Upper lobe of left lung (tissue), 6 donors: ENCODE measurements around the gene IL10RB. TPM values are rescaled to one million over a fixed set of nuclear protein-coding genes. Genes with fewer than 3 reads are reported as not detected.

Experiments used
- ATAC-seq, 2 donors: fragments of 200-7000 bp; cut with Tn5 transposase; one replicate each; pipeline ENCODE4 v1.9.1; 2022; ENCODE audit warnings: mild to moderate bottlenecking in 2 of 2, moderate library complexity in 2 of 2; ENCODE audit not compliant: low FRiP score in 2 of 2
- DNase-seq, 2 donors: peaks; one replicate each; pipeline ENCODE4 v3.0.0-alpha.2; 2019 to 2020
- H3K27ac ChIP-seq, 4 donors: fragments of 200-600 bp; sonication (generic); one replicate each; pipeline ENCODE4 v1.5.1; 2016 to 2019
- H3K27me3 ChIP-seq, 4 donors: fragments of 200-600 bp; sonication (generic); one replicate each; pipeline ENCODE4 v1.5.1; 2017 to 2019
- H3K36me3 ChIP-seq, 4 donors: fragments of 200-600 bp; sonication (generic); one replicate each; pipeline ENCODE4 v1.5.1; 2016 to 2019
- H3K4me1 ChIP-seq, 4 donors: fragments of 200-600 bp; sonication (generic); one replicate each; pipeline ENCODE4 v1.5.1; 2018 to 2019
- H3K4me3 ChIP-seq, 4 donors: fragments of 200-600 bp; sonication (generic); one replicate each; pipeline ENCODE4 v1.5.1; 2017 to 2019; ENCODE audit warnings: mild to moderate bottlenecking in 2 of 4, moderate library complexity in 1 of 4
- H3K9me3 ChIP-seq, 4 donors: fragments of 200-600 bp; sonication (generic); one replicate each; pipeline ENCODE4 v1.5.1; 2018 to 2019
- CTCF ChIP-seq, 6 experiments: fragments of 450-650 bp in 4 of 6; fragments of 200-600 bp in 2 of 6; sonication (generic) in 2 of 6; IDR thresholded peaks; one replicate each; pipeline ENCODE4 v1.5.1; 2016 to 2019; ENCODE audit warnings: antibody characterized with exemption in 6 of 6
- EP300 ChIP-seq, 4 donors: sonication (generic); formaldehyde crosslinking; IDR thresholded peaks; one replicate each; pipeline ENCODE4 v1.5.1; 2017; ENCODE audit warnings: antibody characterized with exemption in 4 of 4, control low read depth in 2 of 4
- POLR2A ChIP-seq, 4 donors: fragments of 450-650 bp; IDR thresholded peaks; one replicate each; pipeline ENCODE4 v1.5.1; 2016 to 2017; ENCODE audit warnings: antibody characterized with exemption in 4 of 4, mild to moderate bottlenecking in 2 of 4
- POLR2AphosphoS5 ChIP-seq, 2 donors: sonication (generic); formaldehyde crosslinking; IDR thresholded peaks; one replicate each; pipeline ENCODE4 v1.5.1; 2017; ENCODE audit warnings: antibody characterized with exemption in 2 of 2
- WGBS, 2 donors: methylation state at CpG; one replicate each; pipeline ENCODE4 v1.1.5; 2017 to 2018; 5-methylcytosine and 5-hydroxymethylcytosine counted together
- total RNA-seq, 6 donors: library from RNA; depleted of rRNA in 4 of 6; stranded (reverse); fragments of >200 nt in 4 of 6; gene quantifications; one replicate each; pipeline versions ENCODE4 v1.1.0 to v1.2.1, GENCODE V29; 2016 to 2021
- donor health status: DM: no; HTN: no; CAD: no; lungs with moderate emphysema.
- donor health status: DM: no; HTN: yes; CAD: no; lungs with severe emphysema.

The IL10RB gene
- total RNA-seq, 6 donors from 2014 or later: 11.5 to 49.2 (median 41.0) TPM

- Histone ChIP-seq H3K9me3 (no peaks in the 10 kb centered on the region), H3K27ac (no peak overlapping the region), H3K4me3 (no peak overlapping the region), H3K36me3 (no peaks in the 10 kb centered on the region), H3K4me1 (peaks cover 0 to 4% (median 0%) of the 10 kb centered on the region in 4 donors), H3K27me3 (no peaks in the 10 kb centered on the region)
- TF ChIP-seq CTCF (IDR thresholded peaks at IDR 0.05): no peak
- TF ChIP-seq EP300 (IDR thresholded peaks at IDR 0.05): no peak
- no peak for TF ChIP-seq POLR2A (IDR thresholded peaks at IDR 0.05)
- no peak for TF ChIP-seq POLR2AphosphoS5 (IDR thresholded peaks at IDR 0.05)
- 88 to 89% methylated on average over 1 of the region's 1 CpG for WGBS, 2 donors
- no peak for ATAC-seq
- DNase-seq: no peak
Observed at GRCh38 chr21:33313183-33313582, 47.0 kb downstream of the IL10RB start.

- WGBS, 2 donors: 88 to 92% methylated on average over 4 of the region's 4 CpGs
Observed at GRCh38 chr21:33313611-33314010, 47.4 kb downstream of the IL10RB start.

GRCh38 chr21:33314111-33314510 is 47.9 kb downstream of the IL10RB start:
- H3K36me3 ChIP-seq: no peaks in the 10 kb centered on the region
- no peak for DNase-seq
- no peaks in the 10 kb centered on the region for H3K27me3 ChIP-seq
- 68 to 90% methylated on average over 4 of the region's 4 CpGs for WGBS, 2 donors
- no peaks in the 10 kb centered on the region for H3K4me1 ChIP-seq
- H3K27ac ChIP-seq: no peak overlapping the region
- H3K4me3 ChIP-seq: no peak overlapping the region
- ATAC-seq: no peak
- TF ChIP-seq POLR2A (IDR thresholded peaks at IDR 0.05) (no peak), CTCF (IDR thresholded peaks at IDR 0.05) (no peak), EP300 (IDR thresholded peaks at IDR 0.05) (no peak), POLR2AphosphoS5 (IDR thresholded peaks at IDR 0.05) (no peak)
- H3K9me3 ChIP-seq: no peaks in the 10 kb centered on the region

More at GRCh38 chr21:33313611-33314010, 47.4 kb downstream of the IL10RB start:
- no peak for DNase-seq
- H3K27me3 ChIP-seq: no peaks in the 10 kb centered on the region
- H3K9me3 ChIP-seq: no peaks in the 10 kb centered on the region
- H3K4me3 ChIP-seq: no peak overlapping the region
- H3K4me1 ChIP-seq: peaks cover 0 to 3% (median 0%) of the 10 kb centered on the region in 4 donors
- no peak for TF ChIP-seq POLR2A (IDR thresholded peaks at IDR 0.05)
- no peak for TF ChIP-seq EP300 (IDR thresholded peaks at IDR 0.05)
- no peak for TF ChIP-seq POLR2AphosphoS5 (IDR thresholded peaks at IDR 0.05)
- no peaks in the 10 kb centered on the region for H3K36me3 ChIP-seq
- H3K27ac ChIP-seq: no peak overlapping the region
- ATAC-seq: no peak

GRCh38 chr21:33315946-33316710 is 50.0 kb downstream of the IL10RB start:
- Histone ChIP-seq H3K4me3 (no peak overlapping the region), H3K4me1 (no peaks in the 10 kb centered on the region), H3K9me3 (no peaks in the 10 kb centered on the region), H3K27ac (peak overlapping the region in 1 of 4 donors; percentile 18), H3K36me3 (no peaks in the 10 kb centered on the region), H3K27me3 (no peaks in the 10 kb centered on the region)
- no peak for DNase-seq
- ATAC-seq: no peak
- no peak for TF ChIP-seq CTCF (IDR thresholded peaks at IDR 0.05)
- no peak for TF ChIP-seq POLR2AphosphoS5 (IDR thresholded peaks at IDR 0.05)
- no peak for TF ChIP-seq POLR2A (IDR thresholded peaks at IDR 0.05)
- TF ChIP-seq EP300 (IDR thresholded peaks at IDR 0.05): no peak
- WGBS, 2 donors: 68 to 74% methylated on average over 5 of the region's 5 CpGs

- ATAC-seq (no peak), DNase-seq (no peak)
- no peaks in the 10 kb centered on the region for H3K36me3 ChIP-seq
Observed at GRCh38 chr21:33317145-33317544, 51.0 kb downstream of the IL10RB start.

More at GRCh38 chr21:33317145-33317544, 51.0 kb downstream of the IL10RB start:
- 52 to 58% methylated on average over 6 of the region's 6 CpGs for WGBS, 2 donors
- no peaks in the 10 kb centered on the region for H3K4me1 ChIP-seq
- TF ChIP-seq POLR2A (IDR thresholded peaks at IDR 0.05): no peak
- TF ChIP-seq EP300 (IDR thresholded peaks at IDR 0.05): no peak
- no peak for TF ChIP-seq POLR2AphosphoS5 (IDR thresholded peaks at IDR 0.05)
- no peak for TF ChIP-seq CTCF (IDR thresholded peaks at IDR 0.05)
- no peak overlapping the region for H3K4me3 ChIP-seq
- H3K9me3 ChIP-seq: no peaks in the 10 kb centered on the region
- no peak overlapping the region for H3K27ac ChIP-seq
- H3K27me3 ChIP-seq: no peaks in the 10 kb centered on the region
